HEK293 (cell line): Measurements from ENCODE around the gene MAEA.

ENCODE experiments used
- MYNN ChIP-seq: fragments of 450-650 bp; formaldehyde crosslinking; IDR thresholded peaks from 2 replicates; pipeline ENCODE4 v1.5.1; 2016; ENCODE audit warnings: missing biosample characterization, missing genetic modification characterization, borderline replicate concordance
- ZFP3 ChIP-seq: fragments of 450-650 bp; formaldehyde crosslinking; IDR thresholded peaks from 2 replicates; pipeline ENCODE4 v1.5.1; 2016; ENCODE audit warnings: low read depth, missing biosample characterization, missing genetic modification characterization
- ZFP37 ChIP-seq: fragments of 450-650 bp; formaldehyde crosslinking; IDR thresholded peaks from 2 replicates; pipeline ENCODE4 v1.5.1; 2016; ENCODE audit warnings: missing biosample characterization, missing genetic modification characterization
- ZNF121 ChIP-seq: fragments of 450-650 bp; formaldehyde crosslinking; IDR thresholded peaks from 2 replicates; pipeline ENCODE4 v1.5.1; 2016; ENCODE audit warnings: missing biosample characterization, missing genetic modification characterization
- ZNF239 ChIP-seq: fragments of 450-650 bp; formaldehyde crosslinking; IDR thresholded peaks from 2 replicates; pipeline ENCODE4 v1.5.1; 2016; ENCODE audit warnings: missing biosample characterization, missing genetic modification characterization
- ZNF670 ChIP-seq: fragments of 450-650 bp; formaldehyde crosslinking; IDR thresholded peaks from 2 replicates; pipeline ENCODE4 v1.5.1; 2016; ENCODE audit warnings: missing biosample characterization, missing genetic modification characterization, low read depth
- ZNF837 ChIP-seq: fragments of 450-650 bp; formaldehyde crosslinking; IDR thresholded peaks from 2 replicates; pipeline ENCODE4 v1.5.1; 2016; ENCODE audit warnings: missing biosample characterization, missing genetic modification characterization
- TF ChIP-seq, protein P1 (sequence below): fragments of 450-650 bp; formaldehyde crosslinking; IDR thresholded peaks from 2 replicates; pipeline ENCODE4 v1.5.1; 2016; ENCODE audit warnings: missing biosample characterization, missing genetic modification characterization
- TF ChIP-seq, protein P2 (sequence below): fragments of 450-650 bp; formaldehyde crosslinking; IDR thresholded peaks from 2 replicates; pipeline ENCODE4 v1.5.1; 2016; ENCODE audit warnings: missing biosample characterization, missing genetic modification characterization
- TF ChIP-seq, protein P3 (sequence below): IDR thresholded peaks from 2 replicates; pipeline ENCODE4 v1.6.1; 2011; ENCODE audit warnings: mild to moderate bottlenecking, low read depth, low read length, borderline replicate concordance
- TF ChIP-seq, protein P4 (sequence below): fragments of 450-650 bp; formaldehyde crosslinking; IDR thresholded peaks from 2 replicates; pipeline ENCODE4 v1.5.1; 2016; ENCODE audit warnings: missing biosample characterization, missing genetic modification characterization

DNA sequence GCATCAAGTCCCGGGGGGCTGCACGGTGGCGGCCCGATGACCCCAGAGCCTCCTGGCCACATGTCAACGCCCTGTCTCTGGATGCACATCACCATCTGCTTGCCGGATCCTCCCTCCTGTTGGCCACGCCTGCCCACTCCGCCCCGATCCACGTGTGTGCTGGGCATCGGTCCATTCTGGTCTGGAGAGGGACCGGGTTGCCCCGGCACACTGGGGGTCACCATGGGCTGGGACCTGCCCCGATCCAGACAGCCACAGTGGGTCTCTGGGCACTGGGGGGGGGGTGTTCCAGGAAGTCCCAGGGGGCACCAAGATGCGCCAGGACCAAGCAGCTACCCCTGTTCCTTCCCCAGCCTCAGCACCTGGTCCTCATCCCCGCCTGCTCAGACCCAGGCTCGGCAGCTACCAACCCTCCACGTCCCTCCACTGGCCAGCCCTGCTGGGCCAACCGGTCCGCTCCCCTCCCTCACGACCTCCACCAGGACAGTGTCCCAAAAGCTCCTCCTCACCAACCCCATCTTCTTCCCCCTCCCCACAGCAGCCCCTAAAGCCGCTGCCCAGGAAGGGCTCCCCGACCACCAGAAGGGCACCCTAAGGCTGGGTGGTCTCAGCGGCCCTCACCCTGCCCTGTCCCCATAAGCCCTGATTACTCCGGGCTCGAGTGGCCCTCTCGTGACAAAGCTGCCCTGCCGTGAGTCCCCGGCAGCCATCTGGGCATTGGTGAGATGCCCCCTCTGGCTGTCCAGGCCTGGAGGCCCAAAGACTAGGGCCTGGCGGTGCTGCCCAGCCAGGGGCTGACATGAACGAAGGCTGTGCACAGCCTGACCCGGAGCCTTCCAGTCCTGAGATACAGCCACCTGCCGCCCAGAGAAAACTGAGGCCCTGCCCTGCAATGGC, 45.4 kb upstream of the MAEA start:
- TF ChIP-seq, protein P1, sequence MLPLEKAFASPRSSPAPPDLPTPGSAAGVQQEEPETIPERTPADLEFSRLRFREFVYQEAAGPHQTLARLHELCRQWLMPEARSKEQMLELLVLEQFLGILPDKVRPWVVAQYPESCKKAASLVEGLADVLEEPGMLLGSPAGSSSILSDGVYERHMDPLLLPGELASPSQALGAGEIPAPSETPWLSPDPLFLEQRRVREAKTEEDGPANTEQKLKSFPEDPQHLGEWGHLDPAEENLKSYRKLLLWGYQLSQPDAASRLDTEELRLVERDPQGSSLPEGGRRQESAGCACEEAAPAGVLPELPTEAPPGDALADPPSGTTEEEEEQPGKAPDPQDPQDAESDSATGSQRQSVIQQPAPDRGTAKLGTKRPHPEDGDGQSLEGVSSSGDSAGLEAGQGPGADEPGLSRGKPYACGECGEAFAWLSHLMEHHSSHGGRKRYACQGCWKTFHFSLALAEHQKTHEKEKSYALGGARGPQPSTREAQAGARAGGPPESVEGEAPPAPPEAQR (tag by site-specific recombination): no peak
- TF ChIP-seq, protein P2, sequence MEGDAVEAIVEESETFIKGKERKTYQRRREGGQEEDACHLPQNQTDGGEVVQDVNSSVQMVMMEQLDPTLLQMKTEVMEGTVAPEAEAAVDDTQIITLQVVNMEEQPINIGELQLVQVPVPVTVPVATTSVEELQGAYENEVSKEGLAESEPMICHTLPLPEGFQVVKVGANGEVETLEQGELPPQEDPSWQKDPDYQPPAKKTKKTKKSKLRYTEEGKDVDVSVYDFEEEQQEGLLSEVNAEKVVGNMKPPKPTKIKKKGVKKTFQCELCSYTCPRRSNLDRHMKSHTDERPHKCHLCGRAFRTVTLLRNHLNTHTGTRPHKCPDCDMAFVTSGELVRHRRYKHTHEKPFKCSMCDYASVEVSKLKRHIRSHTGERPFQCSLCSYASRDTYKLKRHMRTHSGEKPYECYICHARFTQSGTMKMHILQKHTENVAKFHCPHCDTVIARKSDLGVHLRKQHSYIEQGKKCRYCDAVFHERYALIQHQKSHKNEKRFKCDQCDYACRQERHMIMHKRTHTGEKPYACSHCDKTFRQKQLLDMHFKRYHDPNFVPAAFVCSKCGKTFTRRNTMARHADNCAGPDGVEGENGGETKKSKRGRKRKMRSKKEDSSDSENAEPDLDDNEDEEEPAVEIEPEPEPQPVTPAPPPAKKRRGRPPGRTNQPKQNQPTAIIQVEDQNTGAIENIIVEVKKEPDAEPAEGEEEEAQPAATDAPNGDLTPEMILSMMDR: no peak
- TF ChIP-seq, protein P3, sequence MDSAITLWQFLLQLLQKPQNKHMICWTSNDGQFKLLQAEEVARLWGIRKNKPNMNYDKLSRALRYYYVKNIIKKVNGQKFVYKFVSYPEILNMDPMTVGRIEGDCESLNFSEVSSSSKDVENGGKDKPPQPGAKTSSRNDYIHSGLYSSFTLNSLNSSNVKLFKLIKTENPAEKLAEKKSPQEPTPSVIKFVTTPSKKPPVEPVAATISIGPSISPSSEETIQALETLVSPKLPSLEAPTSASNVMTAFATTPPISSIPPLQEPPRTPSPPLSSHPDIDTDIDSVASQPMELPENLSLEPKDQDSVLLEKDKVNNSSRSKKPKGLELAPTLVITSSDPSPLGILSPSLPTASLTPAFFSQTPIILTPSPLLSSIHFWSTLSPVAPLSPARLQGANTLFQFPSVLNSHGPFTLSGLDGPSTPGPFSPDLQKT: no peak
- TF ChIP-seq ZNF670 (no peak), MYNN (tag by site-specific recombination) (no peak), ZNF837 (tag by site-specific recombination) (no peak), ZFP37 (tag by site-specific recombination) (no peak), ZFP3 (tag by site-specific recombination) (no peak), ZNF239 (tag by site-specific recombination) (no peak), ZNF121 (tag by site-specific recombination) (no peak)
- TF ChIP-seq, protein P4, sequence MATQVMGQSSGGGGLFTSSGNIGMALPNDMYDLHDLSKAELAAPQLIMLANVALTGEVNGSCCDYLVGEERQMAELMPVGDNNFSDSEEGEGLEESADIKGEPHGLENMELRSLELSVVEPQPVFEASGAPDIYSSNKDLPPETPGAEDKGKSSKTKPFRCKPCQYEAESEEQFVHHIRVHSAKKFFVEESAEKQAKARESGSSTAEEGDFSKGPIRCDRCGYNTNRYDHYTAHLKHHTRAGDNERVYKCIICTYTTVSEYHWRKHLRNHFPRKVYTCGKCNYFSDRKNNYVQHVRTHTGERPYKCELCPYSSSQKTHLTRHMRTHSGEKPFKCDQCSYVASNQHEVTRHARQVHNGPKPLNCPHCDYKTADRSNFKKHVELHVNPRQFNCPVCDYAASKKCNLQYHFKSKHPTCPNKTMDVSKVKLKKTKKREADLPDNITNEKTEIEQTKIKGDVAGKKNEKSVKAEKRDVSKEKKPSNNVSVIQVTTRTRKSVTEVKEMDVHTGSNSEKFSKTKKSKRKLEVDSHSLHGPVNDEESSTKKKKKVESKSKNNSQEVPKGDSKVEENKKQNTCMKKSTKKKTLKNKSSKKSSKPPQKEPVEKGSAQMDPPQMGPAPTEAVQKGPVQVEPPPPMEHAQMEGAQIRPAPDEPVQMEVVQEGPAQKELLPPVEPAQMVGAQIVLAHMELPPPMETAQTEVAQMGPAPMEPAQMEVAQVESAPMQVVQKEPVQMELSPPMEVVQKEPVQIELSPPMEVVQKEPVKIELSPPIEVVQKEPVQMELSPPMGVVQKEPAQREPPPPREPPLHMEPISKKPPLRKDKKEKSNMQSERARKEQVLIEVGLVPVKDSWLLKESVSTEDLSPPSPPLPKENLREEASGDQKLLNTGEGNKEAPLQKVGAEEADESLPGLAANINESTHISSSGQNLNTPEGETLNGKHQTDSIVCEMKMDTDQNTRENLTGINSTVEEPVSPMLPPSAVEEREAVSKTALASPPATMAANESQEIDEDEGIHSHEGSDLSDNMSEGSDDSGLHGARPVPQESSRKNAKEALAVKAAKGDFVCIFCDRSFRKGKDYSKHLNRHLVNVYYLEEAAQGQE (tag by site-specific recombination): no peak
